NT2/D1 (cell line): Measurements from ENCODE around the gene COL6A2.
"Not testable (repeated sequence)": the region's sequence is repeated elsewhere in the genome, so short reads cannot be mapped to it uniquely, and the experiment has no call there.

ENCODE experiments used
- DNase-seq: peaks from one replicate; pipeline ENCODE4 v3.0.0-alpha.2; 2011; ENCODE audit warnings: low read depth, low spot score
- H3K27me3 ChIP-seq: 2 replicates; pipeline ENCODE4 v1.6.0; 2011; ENCODE audit warnings: mild to moderate bottlenecking; ENCODE audit not compliant: insufficient read length, insufficient read depth
- H3K36me3 ChIP-seq: 2 replicates; pipeline ENCODE4 v1.6.1; 2011; ENCODE audit warnings: mild to moderate bottlenecking, low read length, mixed read lengths; ENCODE audit not compliant: insufficient read depth, insufficient read length
- H3K4me1 ChIP-seq: 2 replicates; pipeline ENCODE4 v1.5.1; 2011; ENCODE audit not compliant: insufficient read depth, insufficient read length
- H3K4me3 ChIP-seq: 2 replicates; pipeline ENCODE4 v1.5.1; 2011; ENCODE audit warnings: low read depth; ENCODE audit not compliant: insufficient read length
- H3K9ac ChIP-seq: 2 replicates; pipeline ENCODE4 v1.6.0; 2011; ENCODE audit warnings: low read depth; ENCODE audit not compliant: insufficient read length
- H3K9me3 ChIP-seq: 2 replicates; pipeline ENCODE4 v1.5.1; 2011; ENCODE audit warnings: mild to moderate bottlenecking, low read length; ENCODE audit not compliant: insufficient read depth
- SUZ12 ChIP-seq: IDR thresholded peaks from 2 replicates; pipeline ENCODE4 v1.6.1; 2011; ENCODE audit not compliant: insufficient read length, insufficient read depth; ENCODE audit errors: extremely low read depth
- YY1 ChIP-seq: IDR thresholded peaks from 2 replicates; pipeline ENCODE4 v1.6.1; 2011; ENCODE audit not compliant: insufficient read length, insufficient read depth
- ZNF274 ChIP-seq: IDR thresholded peaks from 2 replicates; pipeline ENCODE4 v1.6.1; 2011; ENCODE audit warnings: mild to moderate bottlenecking, low read depth, low read length

The COL6A2 gene

DNA sequence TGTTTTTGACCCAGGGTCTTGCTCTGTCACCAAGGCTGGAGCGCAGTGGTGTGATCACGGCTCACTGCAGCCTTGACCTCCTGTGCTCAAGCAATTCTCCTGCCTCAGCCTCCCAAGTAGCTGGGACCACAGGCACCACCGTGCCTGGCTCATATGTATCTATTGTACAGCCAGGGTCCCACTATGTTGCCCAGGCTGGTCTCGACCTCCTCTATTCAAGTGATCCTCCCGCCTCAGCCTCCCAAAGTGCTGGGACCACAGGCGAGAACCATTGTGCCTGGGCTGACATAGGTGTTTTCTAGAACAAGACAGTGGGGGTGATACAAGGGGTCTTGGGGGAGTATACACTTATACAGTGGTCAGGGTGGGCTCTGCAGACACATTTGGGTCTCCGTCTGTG lies 40.0 kb downstream of the COL6A2 start:
- H3K4me3 ChIP-seq = no peak overlapping the region
- TF ChIP-seq YY1 (no peak), ZNF274 (no peak), SUZ12 (no peak)
- peaks cover 10% of the 10 kb centered on the region for H3K36me3 ChIP-seq
- no peak overlapping the region for H3K9ac ChIP-seq
- H3K27me3 ChIP-seq = no peaks in the 10 kb centered on the region
- DNase-seq = no peak
- peaks cover 8% of the 10 kb centered on the region; the same call in 1 of the 2 replicates for H3K9me3 ChIP-seq
- H3K4me1 ChIP-seq = peaks cover 16% of the 10 kb centered on the region

DNA sequence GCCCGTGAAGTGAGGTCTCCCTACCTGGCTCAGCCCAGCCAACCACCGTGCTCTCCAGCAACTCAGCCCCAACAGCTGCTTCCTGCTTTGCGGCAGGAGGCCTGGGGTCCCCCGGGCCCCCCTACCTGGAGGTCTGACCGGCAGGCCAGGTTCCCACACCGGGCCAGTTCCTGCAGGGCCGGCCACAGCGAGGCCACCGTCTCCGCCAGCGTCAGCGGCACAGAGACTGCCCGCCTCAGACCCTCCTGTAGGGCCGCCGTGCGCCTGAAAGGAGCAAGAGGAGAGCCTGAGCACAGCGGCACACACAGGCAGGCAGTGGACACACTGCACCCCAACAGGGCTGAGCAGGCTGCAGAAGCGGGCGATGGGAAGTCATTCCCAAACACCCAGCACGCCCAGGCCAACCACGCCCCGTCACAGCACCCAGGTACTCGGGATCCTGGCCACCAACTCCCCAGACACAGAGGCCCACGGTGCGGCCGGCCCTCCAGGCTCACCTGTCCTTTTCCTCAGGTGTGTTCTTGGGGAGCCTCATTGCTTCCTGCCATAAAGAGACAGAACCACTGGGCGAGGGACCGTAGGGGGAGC lies 40.6 kb downstream of the COL6A2 start:
- peaks cover 16% of the 10 kb centered on the region for H3K4me1 ChIP-seq
- H3K4me3 ChIP-seq = no peak overlapping the region
- TF ChIP-seq SUZ12 (no peak), YY1 (no peak), ZNF274 (no peak)
- H3K9ac ChIP-seq = peak overlapping the region; percentile 22
- H3K27me3 ChIP-seq = no peaks in the 10 kb centered on the region
- DNase-seq = no peak
- peaks cover 10% of the 10 kb centered on the region for H3K36me3 ChIP-seq
- H3K9me3 ChIP-seq = peaks cover 8% of the 10 kb centered on the region; the same call in 1 of the 2 replicates

- Histone ChIP-seq H3K9ac (peak overlapping the region; percentile 6), H3K36me3 (peaks cover 10% of the 10 kb centered on the region), H3K27me3 (no peaks in the 10 kb centered on the region)
Measured at GRCh38 chr21:46139686-46140085, 41.8 kb downstream of the COL6A2 start.

GRCh38 chr21:46140352-46141003 lies 42.6 kb downstream of the COL6A2 start:
- not testable (repeated sequence) for H3K36me3 ChIP-seq, H3K9me3 ChIP-seq, H3K4me3 ChIP-seq, H3K27me3 ChIP-seq, DNase-seq, H3K9ac ChIP-seq
- peaks cover 18% of the 10 kb centered on the region for H3K4me1 ChIP-seq

More at GRCh38 chr21:46139686-46140085, 41.8 kb downstream of the COL6A2 start:
- no peak for DNase-seq
- Histone ChIP-seq H3K9me3 (peaks cover 8% of the 10 kb centered on the region; the same call in 1 of the 2 replicates), H3K4me1 (peaks cover 18% of the 10 kb centered on the region), H3K4me3 (no peak overlapping the region)
- TF ChIP-seq SUZ12 = no peak
- no peak for TF ChIP-seq YY1
- no peak for TF ChIP-seq ZNF274

GRCh38 chr21:46141767-46142581 lies 44.1 kb downstream of the COL6A2 start:
- H3K4me1 ChIP-seq = peaks cover 15% of the 10 kb centered on the region
- no peak for TF ChIP-seq YY1
- no peak for TF ChIP-seq SUZ12
- TF ChIP-seq ZNF274 = no peak
- H3K4me3 ChIP-seq = no peak overlapping the region
- peaks cover 10% of the 10 kb centered on the region for H3K36me3 ChIP-seq
- peaks cover 8% of the 10 kb centered on the region; the same call in 1 of the 2 replicates for H3K9me3 ChIP-seq
- no peak overlapping the region for H3K9ac ChIP-seq
- no peaks in the 10 kb centered on the region for H3K27me3 ChIP-seq
- no peak for DNase-seq

DNA sequence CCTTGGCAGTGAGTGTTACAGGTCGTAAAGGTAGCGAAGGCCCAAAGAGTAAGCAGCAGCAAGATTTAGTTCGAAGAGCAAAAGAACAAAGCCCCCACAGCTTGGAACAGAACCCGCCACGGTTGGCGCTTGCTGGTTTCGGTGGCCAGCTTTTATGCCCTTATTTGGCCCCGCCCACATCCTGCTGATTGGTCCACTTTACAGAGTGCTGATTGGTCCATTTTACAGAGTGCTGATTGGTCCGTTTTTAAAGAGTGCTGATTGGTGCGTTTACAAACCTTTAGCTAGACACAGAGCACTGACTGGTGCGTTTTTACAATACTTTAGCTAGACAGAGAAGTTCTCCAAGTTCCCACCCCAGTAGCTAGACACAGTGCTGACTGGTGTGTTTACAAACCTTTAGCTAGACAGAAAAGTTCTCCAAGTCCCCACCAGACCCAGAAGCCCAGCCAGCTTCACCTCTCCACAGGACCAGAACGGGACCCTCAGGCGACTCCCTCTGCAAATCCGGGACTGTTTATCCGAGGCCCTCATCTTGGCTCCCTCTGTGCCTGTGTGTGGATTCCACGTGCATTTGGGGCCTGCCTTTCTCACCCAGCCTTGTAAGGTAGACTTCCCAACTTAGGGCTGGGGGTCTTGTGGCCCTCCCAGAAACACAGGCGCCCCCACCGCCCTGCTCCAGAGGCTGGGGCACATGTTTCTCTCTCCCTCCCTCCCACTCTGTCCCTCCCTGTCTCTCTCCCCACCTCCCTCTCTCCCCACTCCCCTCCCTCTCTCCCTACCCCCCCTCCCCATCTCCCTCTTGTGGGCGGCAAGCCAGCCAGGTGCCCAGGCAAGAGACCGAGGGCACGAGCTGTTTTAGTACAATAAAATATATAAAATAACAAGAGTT lies 44.9 kb downstream of the COL6A2 start:
- TF ChIP-seq SUZ12 (no peak), YY1 (no peak), ZNF274 (no peak)
- H3K4me1 ChIP-seq = peaks cover 11% of the 10 kb centered on the region
- peaks cover 10% of the 10 kb centered on the region for H3K36me3 ChIP-seq
- no peaks in the 10 kb centered on the region for H3K27me3 ChIP-seq
- peaks cover 8% of the 10 kb centered on the region; the same call in 1 of the 2 replicates for H3K9me3 ChIP-seq
- no peak for DNase-seq
- H3K4me3 ChIP-seq = no peak overlapping the region
- no peak overlapping the region for H3K9ac ChIP-seq
